Right ventricle myocardium superior (tissue), 1 donor: ENCODE results near the gene MEOX2. TPM values are rescaled to one million over a fixed set of nuclear protein-coding genes. Genes with fewer than 3 reads are reported as not detected.

ENCODE experiments used
- ATAC-seq: fragments of 200-7000 bp; cut with Tn5 transposase; one replicate; pipeline ENCODE4 v1.9.1; 2020; ENCODE audit warnings: mild to moderate bottlenecking; ENCODE audit not compliant: poor library complexity
- DNase-seq: peaks from one replicate; pipeline ENCODE4 v3.0.0-alpha.2; 2020
- intact Hi-C: fragments of 100-400 bp; cut with DNase I; formaldehyde crosslinking; loops from one replicate; pipeline ENCODE4 v1.11.2; 2022
- total RNA-seq: library from RNA; stranded (reverse); fragmentation: NEBNext Ultra II Directional; extraction: Animal tissue kit (Norgen Biotek cat#: 25700); gene quantifications from one replicate; pipeline ENCODE4 v1.2.1, GENCODE V29; 2021
- donor health status: DM: no; HTN: yes; CAD: no; lungs with severe emphysema.

Gene MEOX2
- total RNA-seq, 1 donor from 2014 or later = 7.4 TPM

GRCh38 chr7:15581352-15581951 lies 105.0 kb downstream of the MEOX2 start:
- intact Hi-C loops = no loop called here
- DNase-seq (no peak), ATAC-seq (no peak)

- DNase-seq (no peak), ATAC-seq (no peak)
- intact Hi-C loops = no loop called here
Measured at GRCh38 chr7:15580604-15581351, 105.7 kb downstream of the MEOX2 start.

- intact Hi-C loops = no loop called here
- ATAC-seq = no peak
- DNase-seq = no peak
Measured at GRCh38 chr7:15577600-15577999, 108.9 kb downstream of the MEOX2 start.

GRCh38 chr7:15571301-15571878 lies 115.1 kb downstream of the MEOX2 start:
- intact Hi-C loops = no loop called here
- DNase-seq (no peak), ATAC-seq (no peak)

- ATAC-seq (no peak), DNase-seq (no peak)
- intact Hi-C loops = no loop called here
Measured at GRCh38 chr7:15567652-15568051, 118.8 kb downstream of the MEOX2 start.

- intact Hi-C loops = no loop called here
- no peak for DNase-seq
- ATAC-seq = no peak
Measured at GRCh38 chr7:15567036-15567435, 119.4 kb downstream of the MEOX2 start.

- DNase-seq = no peak
- intact Hi-C loops = no loop called here
- no peak for ATAC-seq
Measured at GRCh38 chr7:15566476-15566875, 120.0 kb downstream of the MEOX2 start.

GRCh38 chr7:15561835-15562234 lies 124.6 kb downstream of the MEOX2 start, which contains the start of gene AGMO:
TSS of gene AGMO (minus strand) at chr7:15562015.
- DNase-seq = peak; percentile 78
- intact Hi-C loops = no loop called here
- ATAC-seq = peak; percentile 76

Other genes with a start within 250 kb of the MEOX2 start
- gene AGMO, start 124.7 kb downstream of the MEOX2 start, total RNA-seq = 0.35 TPM